Esophagus (tissue), 2 donors: ENCODE data around the gene YPEL3. TPM values are rescaled to one million over a fixed set of nuclear protein-coding genes. Genes with fewer than 3 reads are reported as not detected.
A peak's percentile ranks its signal among the peaks of the same experiment; 100 is the strongest.
"Not testable (repeated sequence)": the region's sequence is repeated elsewhere in the genome, so short reads cannot be mapped to it uniquely, and the experiment has no call there.

Experiments
- H3K27ac ChIP-seq, 2 donors: one replicate each; pipeline ENCODE4 v1.5.1; 2013; ENCODE audit warnings: low read depth in 2 of 2, mild to moderate bottlenecking in 2 of 2, inconsistent platforms in 1 of 2, low read length in 1 of 2, moderate library complexity in 1 of 2
- H3K27me3 ChIP-seq, 2 donors: one replicate each; pipeline ENCODE4 v1.6.1; 2013; ENCODE audit warnings: low read length in 2 of 2, control low read depth in 1 of 2, mild to moderate bottlenecking in 1 of 2; ENCODE audit not compliant: insufficient read depth in 2 of 2, control insufficient read depth in 1 of 2
- H3K36me3 ChIP-seq, 2 donors: one replicate each; pipeline ENCODE4 v1.6.1; 2013; ENCODE audit warnings: low read length in 1 of 2; ENCODE audit not compliant: control insufficient read depth in 2 of 2, insufficient read depth in 2 of 2
- H3K4me1 ChIP-seq, 2 donors: one replicate each; pipeline ENCODE4 v1.6.1; 2013; ENCODE audit warnings: low read length in 1 of 2; ENCODE audit not compliant: control insufficient read depth in 2 of 2, insufficient read depth in 2 of 2
- H3K4me3 ChIP-seq, 2 donors: one replicate each; pipeline ENCODE4 v1.5.1; 2013; ENCODE audit warnings: low read length in 2 of 2, mild to moderate bottlenecking in 2 of 2, low read depth in 1 of 2, moderate library complexity in 1 of 2
- H3K9me3 ChIP-seq, 2 donors: one replicate each; pipeline ENCODE4 v1.6.1; 2013; ENCODE audit warnings: mild to moderate bottlenecking in 2 of 2, low read depth in 1 of 2, low read length in 1 of 2, moderate library complexity in 1 of 2; ENCODE audit not compliant: control insufficient read depth in 2 of 2, insufficient read depth in 1 of 2
- WGBS, 2 donors: extraction: QIAGEN DNeasy Blood & Tissue Kit; methylation state at CpG; one replicate each; pipeline ENCODE4 v1.1.7; 2013; 5-methylcytosine and 5-hydroxymethylcytosine counted together
- polyA plus RNA-seq, 2 donors: library from polyadenylated mRNA; stranded (reverse); fragments of 200-250 nt; gene quantifications; one replicate each; pipeline ENCODE4 v1.2.3, GENCODE V29; 2013
- donor health status: healthy with polysubstance abuse.
- donor health status: Bipolar disorder and iron deficiency.

Gene YPEL3
- polyA plus RNA-seq, 2 donors: 73.6 to 183 TPM

- H3K27me3 ChIP-seq: no peaks in the 10 kb centered on the region
- WGBS, 2 donors: 77 to 80% methylated on average over 11 of the region's 11 CpGs
- no peaks in the 10 kb centered on the region for H3K4me1 ChIP-seq
- H3K36me3 ChIP-seq: no peaks in the 10 kb centered on the region
- no peak overlapping the region for H3K27ac ChIP-seq
- H3K9me3 ChIP-seq: no peaks in the 10 kb centered on the region
- no peak overlapping the region for H3K4me3 ChIP-seq
Measured at GRCh38 chr16:30136971-30137605, 41.1 kb upstream of the YPEL3 start.

- no peaks in the 10 kb centered on the region for H3K9me3 ChIP-seq
- no peaks in the 10 kb centered on the region for H3K27me3 ChIP-seq
- H3K4me1 ChIP-seq: no peaks in the 10 kb centered on the region
- WGBS, 2 donors: 77 to 80% methylated on average over 3 of the region's 3 CpGs
- no peak overlapping the region for H3K27ac ChIP-seq
- H3K36me3 ChIP-seq: no peaks in the 10 kb centered on the region
- H3K4me3 ChIP-seq: no peak overlapping the region
Measured at GRCh38 chr16:30132591-30132990, 36.6 kb upstream of the YPEL3 start.

GRCh38 chr16:30131869-30132475 lies 36.0 kb upstream of the YPEL3 start:
- WGBS, 2 donors: 67 to 76% methylated on average over 4 of the region's 4 CpGs
- no peaks in the 10 kb centered on the region for H3K4me1 ChIP-seq
- H3K27ac ChIP-seq: no peak overlapping the region
- no peaks in the 10 kb centered on the region for H3K9me3 ChIP-seq
- no peak overlapping the region for H3K4me3 ChIP-seq
- H3K36me3 ChIP-seq: no peaks in the 10 kb centered on the region
- H3K27me3 ChIP-seq: no peaks in the 10 kb centered on the region

GRCh38 chr16:30127993-30128392 lies 32.0 kb upstream of the YPEL3 start:
- 78 to 91% methylated on average over 1 of the region's 1 CpG for WGBS, 2 donors
- H3K27ac ChIP-seq: no peak overlapping the region
- H3K4me3 ChIP-seq: no peak overlapping the region
- no peaks in the 10 kb centered on the region for H3K27me3 ChIP-seq
- H3K9me3 ChIP-seq: no peaks in the 10 kb centered on the region
- H3K36me3 ChIP-seq: no peaks in the 10 kb centered on the region
- H3K4me1 ChIP-seq: no peaks in the 10 kb centered on the region

GRCh38 chr16:30125690-30126089 lies 29.7 kb upstream of the YPEL3 start:
- H3K4me3 ChIP-seq, H3K27ac ChIP-seq, H3K9me3 ChIP-seq, H3K4me1 ChIP-seq, H3K27me3 ChIP-seq, H3K36me3 ChIP-seq: not testable (repeated sequence)
- WGBS, 2 donors: 88 to 95% methylated on average over 9 of the region's 9 CpGs

- no peaks in the 10 kb centered on the region for H3K27me3 ChIP-seq
- no peak overlapping the region for H3K27ac ChIP-seq
- no peaks in the 10 kb centered on the region for H3K9me3 ChIP-seq
- H3K4me1 ChIP-seq: peaks cover 0 to 8% of the 10 kb centered on the region in 2 donors
- H3K4me3 ChIP-seq: no peak overlapping the region
- H3K36me3 ChIP-seq: peaks cover 0 to 2% of the 10 kb centered on the region in 2 donors
- WGBS, 2 donors: 85 to 88% methylated on average over 4 of the region's 4 CpGs
Measured at GRCh38 chr16:30124985-30125379, 29.0 kb upstream of the YPEL3 start.

GRCh38 chr16:30122604-30123160 lies 26.7 kb upstream of the YPEL3 start:
- Histone ChIP-seq H3K4me1 (peaks cover 3 to 10% of the 10 kb centered on the region in 2 donors), H3K27me3 (no peaks in the 10 kb centered on the region), H3K36me3 (peaks cover 5 to 11% of the 10 kb centered on the region in 2 donors), H3K4me3 (peak overlapping the region; percentile 59 to 78), H3K27ac (peak overlapping the region; percentile 86 to 95), H3K9me3 (no peaks in the 10 kb centered on the region)
- WGBS, 2 donors: 0 to 1% methylated on average over 31 to 42 of the region's 42 CpGs

- H3K4me3 ChIP-seq: peak overlapping the region; percentile 59 to 78
- peak overlapping the region; percentile 86 to 95 for H3K27ac ChIP-seq
- peaks cover 6 to 16% of the 10 kb centered on the region in 2 donors for H3K36me3 ChIP-seq
- H3K4me1 ChIP-seq: peaks cover 3 to 10% of the 10 kb centered on the region in 2 donors
- WGBS, 2 donors: 49 to 54% methylated on average over 30 to 31 of the region's 31 CpGs
- no peaks in the 10 kb centered on the region for H3K9me3 ChIP-seq
- no peaks in the 10 kb centered on the region for H3K27me3 ChIP-seq
Measured at GRCh38 chr16:30121741-30122571, 25.9 kb upstream of the YPEL3 start.

- WGBS, 2 donors: 83 to 94% methylated on average over 3 of the region's 3 CpGs
- Histone ChIP-seq H3K27me3 (no peaks in the 10 kb centered on the region), H3K4me3 (no peak overlapping the region), H3K9me3 (no peaks in the 10 kb centered on the region), H3K36me3 (peaks cover 12 to 22% of the 10 kb centered on the region in 2 donors), H3K4me1 (peaks cover 3 to 15% of the 10 kb centered on the region in 2 donors), H3K27ac (peak overlapping the region; percentile 14 to 95)
Measured at GRCh38 chr16:30120340-30121105, 24.5 kb upstream of the YPEL3 start.
